NCI-H82 (cell line): ENCODE data around the gene OR4D6.
A peak's percentile ranks its signal among the peaks of the same experiment; 100 is the strongest.
"Not testable (repeated sequence)": the region's sequence is repeated elsewhere in the genome, so short reads cannot be mapped to it uniquely, and the experiment has no call there.

Experiments used
- DNase-seq: peaks from one replicate; lab custom pipeline; 2025; lab: John Stamatoyannopoulos, UW

Gene OR4D6

DNA sequence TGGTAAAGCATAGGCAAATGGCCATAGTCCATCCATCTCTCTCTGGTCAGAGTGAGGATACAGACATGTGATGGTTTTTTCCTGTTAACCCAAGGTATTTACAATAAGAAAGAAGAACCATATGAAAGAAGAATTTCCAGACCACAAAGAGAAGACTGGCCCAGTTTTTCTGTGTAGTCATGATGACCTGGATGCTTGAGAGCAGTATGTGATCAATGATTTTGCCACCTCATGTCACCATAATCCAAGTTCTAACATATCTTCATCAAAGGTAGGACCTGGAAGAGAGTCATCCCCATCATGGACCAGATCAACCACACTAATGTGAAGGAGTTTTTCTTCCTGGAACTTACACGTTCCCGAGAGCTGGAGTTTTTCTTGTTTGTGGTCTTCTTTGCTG, at the start of gene OR4D6:
OR4D6 (plus strand) TSS at position 301 of the 400 bp plus-strand sequence; CDS start at position 301, 0 bp downstream.
- DNase-seq: no peak

GRCh38 chr11:59413646-59414045, 43.1 kb upstream of the OR4D6 start:
- DNase-seq: no peak

DNA sequence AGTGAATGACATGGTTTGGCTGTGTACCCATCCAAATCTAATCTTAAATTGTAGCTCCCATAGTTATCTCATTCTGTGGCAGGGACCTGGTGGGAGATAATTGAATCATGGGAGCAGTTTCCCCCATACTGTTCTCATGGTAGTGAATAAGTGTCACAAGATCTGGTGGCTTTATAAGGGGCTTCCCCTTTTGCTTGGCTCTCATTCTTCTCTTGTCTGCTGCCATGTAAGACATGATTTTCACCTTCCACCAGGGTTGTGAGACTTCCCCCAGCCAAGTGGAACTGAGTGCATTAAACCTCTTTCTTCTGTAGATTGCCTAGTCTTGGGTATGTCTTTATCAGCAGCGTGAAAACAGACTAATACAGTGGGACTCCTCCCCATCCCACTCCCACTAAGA, 41.6 kb upstream of the OR4D6 start:
- no peak for DNase-seq

- DNase-seq: no peak
Measured at GRCh38 chr11:59416613-59417012, 40.1 kb upstream of the OR4D6 start.

- DNase-seq: no peak
Measured at GRCh38 chr11:59417023-59417422, 39.7 kb upstream of the OR4D6 start.

DNA sequence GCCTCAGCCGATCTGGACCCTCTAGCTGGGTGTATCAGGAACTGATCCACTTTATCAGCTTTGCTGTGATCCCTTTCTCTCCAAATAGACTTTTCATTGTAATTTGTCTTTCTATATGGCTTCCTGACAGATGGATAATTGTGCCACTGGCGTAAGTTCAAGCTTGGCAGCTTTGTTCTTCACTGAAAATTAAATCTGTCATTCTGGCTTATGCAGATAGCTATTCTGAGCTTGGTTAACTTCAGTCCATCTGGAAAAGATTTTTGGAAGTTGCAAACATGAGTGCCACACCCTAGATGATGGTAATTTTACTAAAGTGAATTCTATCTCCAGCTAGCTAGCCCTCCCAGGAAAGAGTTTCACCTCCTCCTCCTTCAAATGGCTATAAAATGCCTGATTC, 38.6 kb upstream of the OR4D6 start:
- peak; percentile 65 for DNase-seq

- DNase-seq: no peak
Measured at GRCh38 chr11:59423835-59424234, 32.9 kb upstream of the OR4D6 start.

DNA sequence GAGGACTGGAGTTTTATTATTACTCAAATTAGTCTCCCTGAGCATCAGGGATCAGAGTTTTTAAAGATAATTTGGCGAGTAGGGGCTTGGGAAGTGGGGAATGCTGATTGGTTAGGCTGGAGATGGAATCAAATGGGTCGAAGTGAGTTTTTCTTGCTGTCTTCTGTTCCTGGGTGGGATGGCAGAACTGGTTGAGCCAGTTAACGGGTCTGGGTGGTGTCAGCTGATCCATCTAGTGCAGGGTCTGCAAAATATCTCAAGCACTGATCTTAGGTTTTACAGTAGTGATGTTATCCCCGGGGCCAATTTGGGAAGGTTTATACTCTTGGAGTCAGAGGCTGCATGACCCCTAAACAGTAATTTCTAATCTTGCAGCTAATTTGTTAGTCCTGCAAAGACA, 31.6 kb upstream of the OR4D6 start:
- no peak for DNase-seq

DNA sequence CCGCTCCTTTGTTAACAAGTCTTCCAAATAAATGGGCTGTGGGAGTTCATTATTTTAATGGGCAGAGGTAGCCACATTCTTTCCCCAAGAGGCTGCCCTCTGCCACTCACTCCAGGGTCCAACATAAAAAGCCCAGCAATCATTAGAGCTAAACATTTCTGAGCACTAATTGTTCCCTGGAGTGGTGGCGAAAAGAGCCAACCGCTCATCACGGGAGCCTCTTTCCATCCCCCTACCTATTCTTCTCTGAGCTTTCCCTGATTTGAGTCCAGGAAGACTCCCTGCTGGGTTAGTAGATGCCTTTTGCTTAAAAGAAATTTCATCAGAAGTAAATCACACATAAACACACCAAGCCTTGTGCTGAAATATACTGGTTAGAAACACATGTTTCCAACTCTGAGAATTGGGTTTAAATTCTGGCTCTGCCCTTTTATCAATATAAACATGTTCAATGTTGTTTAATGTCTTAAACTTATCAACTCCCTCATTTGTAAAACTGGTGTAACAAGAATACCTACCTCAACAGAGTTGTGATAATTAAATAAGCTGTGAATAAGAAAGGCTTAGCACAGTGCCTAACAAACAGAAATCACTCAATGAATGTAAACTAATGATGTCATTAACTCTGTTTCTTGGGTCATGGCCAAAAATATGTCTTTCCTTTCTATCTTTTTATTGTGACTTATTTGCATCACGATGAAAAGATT, 30.2 kb upstream of the OR4D6 start, which contains the start of gene OR5A2:
OR5A2 (minus strand) TSS at position 53 of the 707 bp plus-strand sequence. CDS start 3,460 bp downstream, outside the sequence.
- DNase-seq: no peak

DNA sequence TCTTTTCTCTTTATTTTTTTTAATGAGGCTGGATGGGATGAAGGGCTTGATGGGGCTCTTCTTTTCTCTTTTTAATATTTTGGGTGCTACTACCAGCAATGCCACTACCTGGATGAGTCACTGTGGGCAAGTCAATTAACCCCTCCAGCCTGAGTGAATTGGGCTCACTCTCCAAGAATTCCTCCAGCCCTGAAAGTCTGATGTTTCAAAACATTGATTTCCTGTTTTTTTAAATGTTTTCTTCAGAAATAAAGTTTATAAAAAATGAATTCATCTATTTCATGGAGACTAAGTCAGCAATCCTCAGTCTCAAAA, 29.7 kb upstream of the OR4D6 start:
- no peak for DNase-seq

GRCh38 chr11:59429924-59430516, 26.7 kb upstream of the OR4D6 start:
- peak; percentile 78 for DNase-seq

DNA sequence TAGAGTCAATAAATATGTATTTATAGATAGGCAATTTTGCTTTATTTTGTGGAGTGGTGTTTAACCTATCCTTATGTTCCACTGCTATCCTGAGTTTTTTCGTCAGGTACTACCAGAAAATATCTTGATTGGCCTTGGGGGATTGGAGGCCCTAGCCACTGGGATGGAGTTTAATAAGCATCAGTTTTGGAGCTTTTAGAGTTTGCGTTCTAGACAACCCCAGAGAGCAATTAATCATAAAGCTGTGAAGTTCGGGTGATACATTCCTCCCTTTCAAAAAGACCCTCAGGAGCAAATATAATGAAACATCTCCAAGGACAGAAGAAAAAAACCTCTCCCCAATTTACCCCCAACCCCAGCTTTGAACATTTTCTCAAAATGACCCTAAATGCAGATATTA, 20.6 kb upstream of the OR4D6 start, which contains the start of gene OR5A1:
OR5A1 (plus strand) TSS at position 301 of the 400 bp plus-strand sequence. CDS start 6,700 bp downstream, outside the sequence.
- no peak for DNase-seq

DNA sequence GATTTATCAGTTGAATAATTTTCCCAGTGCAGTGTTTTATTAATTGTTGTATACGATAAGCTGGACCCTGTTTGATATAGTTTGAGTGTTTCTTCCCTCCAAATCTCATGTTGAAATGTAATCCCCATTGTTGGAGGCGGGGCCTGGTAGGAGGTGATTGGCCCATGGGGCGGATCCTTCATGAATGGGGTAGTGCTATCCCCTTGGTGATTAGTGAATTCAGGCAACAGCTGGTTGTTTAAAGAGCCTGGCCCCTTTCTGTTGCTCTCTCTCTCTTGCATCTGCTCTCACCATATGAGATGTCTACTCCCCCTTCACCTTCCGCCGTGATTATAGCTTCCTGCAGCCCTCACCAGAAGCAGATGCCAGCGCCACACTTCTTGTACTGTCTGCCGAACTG, 19.0 kb upstream of the OR4D6 start:
- peak; percentile 91 for DNase-seq

DNA sequence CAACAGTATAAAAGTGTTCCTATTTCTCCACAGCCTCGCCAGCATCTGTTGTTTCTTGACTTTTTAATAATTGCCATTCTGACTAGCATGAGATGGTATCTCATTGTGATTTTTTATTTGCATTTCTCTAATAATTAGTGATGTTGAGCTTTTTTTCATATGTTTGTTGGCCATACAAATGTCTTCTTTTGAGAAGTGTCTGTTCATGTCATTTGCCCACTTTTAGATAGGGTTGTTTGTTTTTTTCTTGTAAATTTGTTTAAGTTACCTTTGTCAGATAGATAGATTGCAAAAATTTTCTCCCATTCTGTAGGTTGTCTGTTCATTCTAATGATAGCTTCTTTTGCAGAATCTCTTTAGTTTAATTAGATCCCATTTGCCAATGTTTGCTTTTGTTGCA, 11.1 kb upstream of the OR4D6 start:
- not testable (repeated sequence) for DNase-seq

- DNase-seq: no peak
Measured at GRCh38 chr11:59448484-59448883, 8.3 kb upstream of the OR4D6 start.

DNA sequence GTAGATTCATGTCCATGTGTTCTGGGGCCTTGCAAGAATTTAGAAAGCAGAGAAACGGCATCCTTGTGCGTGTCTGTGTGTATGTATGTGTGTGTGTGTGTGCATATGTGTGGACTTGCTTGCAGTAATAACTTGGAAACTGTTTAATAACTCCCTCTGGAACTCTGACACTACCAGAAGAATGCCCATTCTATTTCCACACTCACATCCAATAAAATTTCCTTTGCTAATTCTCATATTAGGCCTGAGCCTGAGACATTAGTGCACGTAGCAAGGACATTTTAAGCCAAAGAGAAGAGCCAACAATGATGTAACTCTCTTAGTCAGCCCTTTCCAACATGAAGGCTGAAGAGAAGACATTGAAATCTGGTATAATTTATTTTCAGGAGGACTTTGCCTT, 3.2 kb downstream of the OR4D6 start:
- DNase-seq: no peak

DNA sequence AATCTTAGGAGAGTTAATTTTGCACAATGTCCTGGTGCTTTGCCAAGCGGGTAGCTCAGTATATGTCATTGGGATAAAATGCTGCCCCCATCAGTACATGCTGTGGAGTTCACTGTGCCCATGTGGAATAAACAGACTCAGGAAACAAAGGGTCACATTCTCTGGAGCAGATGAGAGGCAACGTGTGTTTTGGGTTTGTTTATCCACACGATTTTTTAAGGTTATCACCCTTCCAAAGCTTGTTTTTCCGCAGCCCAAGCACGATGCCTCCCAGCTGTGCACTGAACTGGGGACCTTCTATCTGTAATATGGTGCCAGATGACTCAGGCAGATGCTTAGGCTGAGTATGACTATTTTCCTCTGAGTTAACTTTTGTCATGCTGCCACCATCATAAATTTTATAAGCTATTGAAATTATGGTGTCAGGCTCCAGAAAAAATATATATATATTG, 6.5 kb downstream of the OR4D6 start:
- DNase-seq: no peak

DNA sequence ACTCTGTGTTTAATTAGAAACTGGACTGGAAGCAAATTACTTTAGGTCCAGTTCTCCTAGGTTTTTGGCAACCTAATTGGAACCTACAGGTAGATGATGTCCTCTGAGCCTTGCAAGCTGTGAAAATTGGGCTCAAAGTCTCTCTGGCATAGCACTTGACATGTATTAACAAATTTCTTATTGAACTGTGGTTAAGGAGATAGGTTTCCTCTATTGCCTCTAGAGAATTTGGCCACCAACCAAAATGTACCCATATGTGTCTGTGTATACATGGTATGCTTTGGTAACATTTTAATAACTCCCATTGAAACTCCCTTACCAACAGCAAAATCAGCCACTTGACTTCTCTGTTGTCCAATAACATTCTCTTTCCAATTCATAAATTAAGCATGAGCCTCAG, 16.3 kb downstream of the OR4D6 start, which contains the start of gene OR4D10:
OR4D10 (plus strand) TSS at position 301 of the 400 bp plus-strand sequence. CDS start 4,115 bp downstream, outside the sequence.
- no peak for DNase-seq

DNA sequence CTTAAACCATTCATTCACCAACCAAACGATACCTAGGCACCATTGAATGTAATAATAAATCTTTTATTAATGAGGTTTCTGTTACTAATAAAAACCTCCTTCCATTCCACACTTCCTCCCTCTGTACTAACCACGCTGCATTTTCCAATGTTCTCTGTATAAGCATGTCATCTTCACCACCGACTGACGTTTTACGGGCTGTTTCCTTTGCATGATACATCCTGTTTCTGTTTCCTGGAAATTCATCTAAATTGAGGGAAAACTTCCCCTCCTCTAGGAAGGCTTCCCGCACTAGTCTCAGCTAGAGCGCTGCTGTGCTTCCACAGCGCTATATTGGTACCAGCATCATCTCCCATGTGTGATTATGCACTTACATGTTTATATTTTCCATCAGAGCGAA, 18.4 kb downstream of the OR4D6 start:
- DNase-seq: no peak

DNA sequence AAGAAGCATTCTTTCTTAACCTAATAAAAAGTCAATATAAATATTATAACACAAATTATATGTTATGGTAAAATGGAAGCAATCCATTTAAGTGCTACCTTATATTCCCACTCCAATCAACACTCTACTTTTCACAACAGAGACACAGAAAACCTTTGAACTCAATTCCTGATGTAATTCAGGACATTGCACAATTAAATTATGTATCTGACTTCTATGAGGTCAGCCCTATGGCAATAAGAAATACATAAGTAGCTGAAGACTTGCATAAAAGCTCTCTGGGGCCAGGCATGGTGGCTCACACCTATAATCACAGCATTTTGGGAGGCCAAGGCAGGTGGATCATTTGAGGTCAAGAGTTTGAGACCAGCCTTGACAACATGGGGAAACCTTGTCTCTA, 23.1 kb downstream of the OR4D6 start:
- no peak for DNase-seq

GRCh38 chr11:59480359-59480758, 23.6 kb downstream of the OR4D6 start:
- no peak for DNase-seq

DNA sequence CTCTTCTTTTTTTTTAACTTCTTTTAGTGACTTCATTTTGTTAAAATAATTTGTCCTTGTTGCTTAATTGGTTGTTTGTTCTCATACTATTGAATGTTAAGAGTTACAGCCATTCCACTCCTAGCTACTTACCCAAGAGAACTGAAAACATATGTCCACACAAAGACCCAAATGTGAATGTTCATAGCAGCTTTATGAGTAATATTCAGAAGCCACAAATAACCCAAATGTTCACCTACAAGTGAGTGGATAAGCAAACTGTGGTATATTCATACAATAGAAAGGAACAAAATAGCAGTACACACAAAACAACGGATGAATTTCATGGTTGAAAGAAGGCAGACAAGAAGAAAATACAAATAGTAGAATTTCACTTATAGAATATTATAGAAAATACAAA, 45.2 kb downstream of the OR4D6 start:
- DNase-seq: no peak

DNA sequence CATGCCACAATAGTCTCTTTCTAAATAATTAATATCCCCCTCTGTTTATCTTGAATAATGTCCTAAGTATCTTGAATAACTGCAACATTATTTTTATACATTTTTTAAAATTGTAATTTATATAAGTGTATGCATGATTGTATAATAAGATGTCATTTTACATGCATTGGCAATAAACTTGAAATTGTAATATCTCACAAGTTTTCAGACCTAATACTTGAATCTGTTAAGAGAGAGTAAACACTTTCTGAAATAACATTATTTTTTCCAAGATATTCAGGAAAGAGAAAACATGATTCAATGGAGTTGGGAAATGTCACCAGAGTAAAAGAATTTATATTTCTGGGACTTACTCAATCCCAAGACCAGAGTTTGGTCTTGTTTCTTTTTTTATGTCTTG, 46.5 kb downstream of the OR4D6 start, which contains the start of gene OR4D11:
OR4D11 (plus strand) TSS at position 301 of the 400 bp plus-strand sequence; CDS start at position 301, 0 bp downstream.
- DNase-seq: no peak
